OCI-LY1 (cell line): ENCODE results near the gene SMAD1.

Experiments used
- H2AFZ ChIP-seq: fragments of 200-600 bp; sonication (generic), shearing (Covaris generic); 2 replicates; pipeline ENCODE4 v1.6.0; 2014; ENCODE audit warnings: antibody characterized with exemption, mild to moderate bottlenecking, low read length
- H3F3A ChIP-seq: fragments of 200-600 bp; sonication (generic), shearing (Covaris generic); 2 replicates; pipeline ENCODE4 v1.6.0; 2014; ENCODE audit warnings: mild to moderate bottlenecking, antibody characterized with exemption, low read length, moderate library complexity; ENCODE audit not compliant: insufficient read depth
- H3K27ac ChIP-seq: fragments of 200-600 bp; sonication (generic); 2 replicates; pipeline ENCODE4 v1.5.1; 2014; ENCODE audit warnings: low read length, mixed run types, mild to moderate bottlenecking, low read depth; ENCODE audit not compliant: poor library complexity, severe bottlenecking
- H3K27me3 ChIP-seq: fragments of 200-600 bp; sonication (generic); 2 replicates; pipeline ENCODE4 v1.6.0; 2014; ENCODE audit warnings: antibody characterized with exemption, mild to moderate bottlenecking, low read length, moderate library complexity; ENCODE audit not compliant: insufficient read depth
- H3K36me3 ChIP-seq: fragments of 200-600 bp; sonication (generic); 2 replicates; pipeline ENCODE4 v1.6.1; 2014; ENCODE audit warnings: mild to moderate bottlenecking, antibody characterized with exemption, low read length, moderate library complexity, mixed read lengths; ENCODE audit not compliant: insufficient read depth
- H3K4me1 ChIP-seq: fragments of 200-600 bp; sonication (generic); 2 replicates; pipeline ENCODE4 v1.5.1; 2014; ENCODE audit warnings: mild to moderate bottlenecking, low read length, moderate library complexity; ENCODE audit not compliant: insufficient read depth, severe bottlenecking
- H3K4me2 ChIP-seq: fragments of 200-600 bp; sonication (generic), shearing (Covaris generic); 2 replicates; pipeline ENCODE4 v1.6.1; 2014; ENCODE audit warnings: low read length
- H3K4me3 ChIP-seq: fragments of 200-600 bp; sonication (generic); 2 replicates; pipeline ENCODE4 v1.5.1; 2014; ENCODE audit warnings: low read length, low read depth, mild to moderate bottlenecking, mixed read lengths; ENCODE audit not compliant: poor library complexity, severe bottlenecking
- H3K79me2 ChIP-seq: fragments of 200-600 bp; shearing (Covaris generic); 2 replicates; pipeline ENCODE4 v1.6.1; 2016; ENCODE audit warnings: mixed run types, low read length, mixed read lengths; ENCODE audit not compliant: insufficient read depth
- H3K9ac ChIP-seq: fragments of 200-600 bp; sonication (generic), shearing (Covaris generic); 2 replicates; pipeline ENCODE4 v1.6.1; 2014; ENCODE audit warnings: mild to moderate bottlenecking, low read length, mixed read lengths
- H3K9me2 ChIP-seq: fragments of 200-600 bp; sonication (generic), shearing (Covaris generic); 2 replicates; pipeline ENCODE4 v1.6.1; 2014; ENCODE audit warnings: low read depth, mild to moderate bottlenecking, low read length, mixed read lengths
- H3K9me3 ChIP-seq: fragments of 200-600 bp; shearing (Covaris generic); 2 replicates; pipeline ENCODE4 v1.6.1; 2014; ENCODE audit warnings: low read length, mixed read lengths
- H4K20me1 ChIP-seq: fragments of 200-600 bp; sonication (generic), shearing (Covaris generic); 2 replicates; pipeline ENCODE4 v1.6.0; 2016; ENCODE audit warnings: mild to moderate bottlenecking, low read length; ENCODE audit not compliant: insufficient read depth
- EZH2 ChIP-seq: fragments of 200-600 bp; sonication (generic), shearing (Covaris generic); IDR thresholded peaks from 2 replicates; pipeline ENCODE4 v1.8.0; 2017; ENCODE audit warnings: borderline replicate concordance, mixed run types, mild to moderate bottlenecking, antibody characterized with exemption, low read length, moderate library complexity, mixed read lengths
- TF ChIP-seq, protein P1 (sequence below): fragments of 200-600 bp; sonication (generic), shearing (Covaris generic); IDR thresholded peaks from 2 replicates; pipeline ENCODE4 v1.5.1; 2017; ENCODE audit warnings: mild to moderate bottlenecking, antibody characterized with exemption, low read length, moderate library complexity, mixed read lengths

SMAD1 gene

DNA sequence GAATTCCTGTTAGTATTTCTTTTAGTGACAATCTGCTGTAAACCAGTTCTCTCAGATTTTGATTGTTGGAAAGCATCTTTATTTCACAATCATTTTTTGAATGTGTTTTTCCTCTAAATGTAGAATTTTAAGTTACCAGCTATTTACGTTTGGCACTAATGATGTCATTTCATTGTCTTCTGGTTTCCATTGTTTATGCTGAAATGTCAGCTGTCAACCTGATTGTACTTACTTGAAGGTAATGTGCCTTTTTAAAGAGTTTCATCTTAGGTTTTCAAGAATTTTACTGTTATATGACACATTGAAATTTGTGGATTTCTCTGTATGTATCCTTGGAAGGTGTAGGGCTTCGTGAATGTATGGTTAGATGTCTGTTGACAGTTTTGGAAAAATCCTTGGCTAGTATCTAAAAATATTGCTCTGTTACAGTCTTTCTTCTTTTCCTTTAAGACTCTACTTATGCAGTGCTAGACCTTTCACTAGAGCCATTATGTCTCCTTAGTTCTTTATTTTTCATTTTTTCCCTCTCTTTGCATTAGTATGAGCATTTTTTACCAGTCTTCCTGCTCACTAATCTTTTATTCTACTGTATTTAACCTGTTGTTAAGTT, 30.4 kb downstream of the SMAD1 start:
- Histone ChIP-seq H3K27ac (no peak overlapping the region), H3K9me3 (peaks cover 29% of the 10 kb centered on the region), H3K4me2 (no peak overlapping the region), H4K20me1 (no peaks in the 10 kb centered on the region), H3K9ac (no peak overlapping the region), H2AFZ (no peak overlapping the region), H3K4me1 (peaks cover 52% of the 10 kb centered on the region), H3K4me3 (no peak overlapping the region), H3K9me2 (no peaks in the 10 kb centered on the region), H3K27me3 (no peaks in the 10 kb centered on the region), H3K36me3 (peaks cover 82% of the 10 kb centered on the region), H3K79me2 (peaks cover 99% of the 10 kb centered on the region), H3F3A (peaks cover 5% of the 10 kb centered on the region; the same call in 1 of the 2 replicates)
- no peak for TF ChIP-seq EZH2
- TF ChIP-seq, protein P1, sequence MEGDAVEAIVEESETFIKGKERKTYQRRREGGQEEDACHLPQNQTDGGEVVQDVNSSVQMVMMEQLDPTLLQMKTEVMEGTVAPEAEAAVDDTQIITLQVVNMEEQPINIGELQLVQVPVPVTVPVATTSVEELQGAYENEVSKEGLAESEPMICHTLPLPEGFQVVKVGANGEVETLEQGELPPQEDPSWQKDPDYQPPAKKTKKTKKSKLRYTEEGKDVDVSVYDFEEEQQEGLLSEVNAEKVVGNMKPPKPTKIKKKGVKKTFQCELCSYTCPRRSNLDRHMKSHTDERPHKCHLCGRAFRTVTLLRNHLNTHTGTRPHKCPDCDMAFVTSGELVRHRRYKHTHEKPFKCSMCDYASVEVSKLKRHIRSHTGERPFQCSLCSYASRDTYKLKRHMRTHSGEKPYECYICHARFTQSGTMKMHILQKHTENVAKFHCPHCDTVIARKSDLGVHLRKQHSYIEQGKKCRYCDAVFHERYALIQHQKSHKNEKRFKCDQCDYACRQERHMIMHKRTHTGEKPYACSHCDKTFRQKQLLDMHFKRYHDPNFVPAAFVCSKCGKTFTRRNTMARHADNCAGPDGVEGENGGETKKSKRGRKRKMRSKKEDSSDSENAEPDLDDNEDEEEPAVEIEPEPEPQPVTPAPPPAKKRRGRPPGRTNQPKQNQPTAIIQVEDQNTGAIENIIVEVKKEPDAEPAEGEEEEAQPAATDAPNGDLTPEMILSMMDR: no peak

DNA sequence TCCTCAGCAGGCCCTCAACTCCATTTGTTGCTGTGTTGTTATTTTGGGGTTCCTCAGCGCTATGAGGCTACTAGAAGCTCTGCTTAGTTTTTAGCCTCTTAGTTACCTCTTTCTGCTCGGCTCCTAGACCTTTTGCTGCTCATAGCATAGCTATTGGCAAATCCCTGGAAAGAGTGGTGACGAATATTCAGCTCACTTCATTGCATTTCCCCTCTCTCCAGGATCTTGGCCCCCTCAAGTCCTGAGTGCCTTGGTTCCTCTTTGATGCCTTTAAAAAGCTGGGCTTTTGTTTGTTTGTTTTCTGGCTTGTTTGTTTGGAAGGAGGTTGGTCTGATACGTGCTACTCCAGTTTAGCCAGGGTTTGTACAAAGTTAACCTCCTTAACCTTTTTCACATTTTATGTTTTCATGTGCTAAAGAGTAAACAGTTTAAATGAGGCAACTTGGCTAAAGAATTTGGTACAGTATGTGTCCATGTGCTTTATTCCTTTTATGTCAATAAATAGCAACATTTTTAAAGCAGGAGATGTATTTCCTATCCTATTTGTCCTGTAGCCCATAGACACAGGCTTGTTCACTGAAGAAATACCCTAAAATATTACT, 31.5 kb downstream of the SMAD1 start:
- Histone ChIP-seq H3K27ac (peak overlapping the region; percentile 78), H3K4me3 (no peak overlapping the region), H3K9me3 (peaks cover 26% of the 10 kb centered on the region), H3K9me2 (no peaks in the 10 kb centered on the region), H3F3A (peaks cover 5% of the 10 kb centered on the region; the same call in 1 of the 2 replicates), H3K79me2 (peaks cover 98% of the 10 kb centered on the region), H3K9ac (no peak overlapping the region), H4K20me1 (no peaks in the 10 kb centered on the region), H2AFZ (no peak overlapping the region), H3K36me3 (peaks cover 83% of the 10 kb centered on the region), H3K27me3 (no peaks in the 10 kb centered on the region), H3K4me2 (no peak overlapping the region; the same call in 1 of the 2 replicates), H3K4me1 (peaks cover 55% of the 10 kb centered on the region)
- TF ChIP-seq, protein P1: no peak
- no peak for TF ChIP-seq EZH2

DNA sequence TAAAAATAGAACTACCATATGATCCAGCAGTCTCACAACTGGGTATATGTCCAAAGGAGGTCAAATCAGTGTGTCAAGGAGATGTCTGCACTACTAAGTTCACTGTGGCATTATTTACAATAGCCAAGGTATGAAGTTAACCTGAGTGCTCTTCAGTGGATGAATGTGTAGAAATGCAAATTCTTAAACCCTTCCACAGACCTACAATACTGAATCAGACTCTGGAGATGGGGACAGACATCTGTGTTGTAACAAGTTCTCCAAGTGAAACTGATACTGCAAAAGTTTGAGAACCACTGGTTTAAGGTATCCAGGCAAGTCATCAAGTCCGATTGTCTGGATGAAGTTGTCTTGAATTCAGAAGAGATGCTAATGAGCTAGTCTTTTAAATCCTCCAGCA, 38.5 kb downstream of the SMAD1 start:
- no peaks in the 10 kb centered on the region; the same call in 1 of the 2 replicates for H3F3A ChIP-seq
- no peaks in the 10 kb centered on the region for H3K9me2 ChIP-seq
- H3K27me3 ChIP-seq: no peaks in the 10 kb centered on the region
- no peaks in the 10 kb centered on the region for H4K20me1 ChIP-seq
- no peak overlapping the region for H2AFZ ChIP-seq
- peak overlapping the region; percentile 37 for H3K4me3 ChIP-seq
- peak overlapping the region; percentile 37; the same call in 1 of the 2 replicates for H3K9ac ChIP-seq
- H3K9me3 ChIP-seq: no peaks in the 10 kb centered on the region
- H3K4me2 ChIP-seq: peak overlapping the region; percentile 50
- H3K79me2 ChIP-seq: peaks cover 77% of the 10 kb centered on the region
- TF ChIP-seq, protein P1: no peak
- TF ChIP-seq EZH2: no peak
- peak overlapping the region; percentile 94 for H3K27ac ChIP-seq
- H3K36me3 ChIP-seq: peaks cover 45% of the 10 kb centered on the region
- peaks cover 98% of the 10 kb centered on the region for H3K4me1 ChIP-seq
